ENCODE data around the gene C16orf92.
"Not testable (repeated sequence)": the region's sequence is repeated elsewhere in the genome, so short reads cannot be mapped to it uniquely, and the experiment has no call there.

C16orf92 gene

GRCh38 chr16:30027588-30028437 is 4.8 kb downstream of the C16orf92 start:
- DNase-seq (ENCODE audit: low read depth), result no peak

- DNase-seq (ENCODE audit: low read depth), result no peak
Measured at GRCh38 chr16:30028438-30029076, 5.6 kb downstream of the C16orf92 start.

GRCh38 chr16:30030011-30030685 is 7.2 kb downstream of the C16orf92 start:
- DNase-seq (ENCODE audit: low read depth), result no peak

- no peak for DNase-seq (ENCODE audit: low read depth)
Measured at GRCh38 chr16:30030841-30031413, 7.9 kb downstream of the C16orf92 start, which contains the start of gene TLCD3B. TLCD3B (minus strand) TSS chr16:30031271; CDS start chr16:30030527, 744 bp downstream.

GRCh38 chr16:30031477-30031918 is 8.5 kb downstream of the C16orf92 start:
- DNase-seq (ENCODE audit: low read depth), result no peak

GRCh38 chr16:30032083-30032819 is 9.3 kb downstream of the C16orf92 start:
- DNase-seq (ENCODE audit: low read depth), result peak; percentile 32

GRCh38 chr16:30033270-30033669 is 10.3 kb downstream of the C16orf92 start:
- DNase-seq (ENCODE audit: low read depth), result no peak

- DNase-seq (ENCODE audit: low read depth), result no peak
Measured at GRCh38 chr16:30040221-30040620, 17.2 kb downstream of the C16orf92 start.

- DNase-seq (ENCODE audit: low read depth), result not testable (repeated sequence)
Measured at GRCh38 chr16:30040690-30041089, 17.7 kb downstream of the C16orf92 start.

- DNase-seq (ENCODE audit: low read depth), result no peak
Measured at GRCh38 chr16:30041841-30042240, 18.8 kb downstream of the C16orf92 start.

GRCh38 chr16:30046178-30046577 is 23.2 kb downstream of the C16orf92 start:
- DNase-seq (ENCODE audit: low read depth), result no peak

GRCh38 chr16:30046588-30046987 is 23.6 kb downstream of the C16orf92 start:
- no peak for DNase-seq (ENCODE audit: low read depth)

- DNase-seq (ENCODE audit: low read depth), result no peak
Measured at GRCh38 chr16:30049871-30050270, 26.9 kb downstream of the C16orf92 start.

- no peak for DNase-seq (ENCODE audit: low read depth)
Measured at GRCh38 chr16:30051518-30051917, 28.5 kb downstream of the C16orf92 start.

- peak; percentile 85 for DNase-seq (ENCODE audit: low read depth)
Measured at GRCh38 chr16:30052671-30053372, 29.8 kb downstream of the C16orf92 start.

- DNase-seq (ENCODE audit: low read depth), result no peak
Measured at GRCh38 chr16:30053376-30054015, 30.5 kb downstream of the C16orf92 start.

- no peak for DNase-seq (ENCODE audit: low read depth)
Measured at GRCh38 chr16:30054451-30054850, 31.5 kb downstream of the C16orf92 start.

- DNase-seq (ENCODE audit: low read depth), result no peak
Measured at GRCh38 chr16:30054959-30055553, 32.1 kb downstream of the C16orf92 start.

- DNase-seq (ENCODE audit: low read depth), result no peak
Measured at GRCh38 chr16:30060346-30060745, 37.3 kb downstream of the C16orf92 start.
